ENCODE results near the gene ST6GAL2.

The ST6GAL2 gene, protein sequence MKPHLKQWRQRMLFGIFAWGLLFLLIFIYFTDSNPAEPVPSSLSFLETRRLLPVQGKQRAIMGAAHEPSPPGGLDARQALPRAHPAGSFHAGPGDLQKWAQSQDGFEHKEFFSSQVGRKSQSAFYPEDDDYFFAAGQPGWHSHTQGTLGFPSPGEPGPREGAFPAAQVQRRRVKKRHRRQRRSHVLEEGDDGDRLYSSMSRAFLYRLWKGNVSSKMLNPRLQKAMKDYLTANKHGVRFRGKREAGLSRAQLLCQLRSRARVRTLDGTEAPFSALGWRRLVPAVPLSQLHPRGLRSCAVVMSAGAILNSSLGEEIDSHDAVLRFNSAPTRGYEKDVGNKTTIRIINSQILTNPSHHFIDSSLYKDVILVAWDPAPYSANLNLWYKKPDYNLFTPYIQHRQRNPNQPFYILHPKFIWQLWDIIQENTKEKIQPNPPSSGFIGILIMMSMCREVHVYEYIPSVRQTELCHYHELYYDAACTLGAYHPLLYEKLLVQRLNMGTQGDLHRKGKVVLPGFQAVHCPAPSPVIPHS

DNA sequence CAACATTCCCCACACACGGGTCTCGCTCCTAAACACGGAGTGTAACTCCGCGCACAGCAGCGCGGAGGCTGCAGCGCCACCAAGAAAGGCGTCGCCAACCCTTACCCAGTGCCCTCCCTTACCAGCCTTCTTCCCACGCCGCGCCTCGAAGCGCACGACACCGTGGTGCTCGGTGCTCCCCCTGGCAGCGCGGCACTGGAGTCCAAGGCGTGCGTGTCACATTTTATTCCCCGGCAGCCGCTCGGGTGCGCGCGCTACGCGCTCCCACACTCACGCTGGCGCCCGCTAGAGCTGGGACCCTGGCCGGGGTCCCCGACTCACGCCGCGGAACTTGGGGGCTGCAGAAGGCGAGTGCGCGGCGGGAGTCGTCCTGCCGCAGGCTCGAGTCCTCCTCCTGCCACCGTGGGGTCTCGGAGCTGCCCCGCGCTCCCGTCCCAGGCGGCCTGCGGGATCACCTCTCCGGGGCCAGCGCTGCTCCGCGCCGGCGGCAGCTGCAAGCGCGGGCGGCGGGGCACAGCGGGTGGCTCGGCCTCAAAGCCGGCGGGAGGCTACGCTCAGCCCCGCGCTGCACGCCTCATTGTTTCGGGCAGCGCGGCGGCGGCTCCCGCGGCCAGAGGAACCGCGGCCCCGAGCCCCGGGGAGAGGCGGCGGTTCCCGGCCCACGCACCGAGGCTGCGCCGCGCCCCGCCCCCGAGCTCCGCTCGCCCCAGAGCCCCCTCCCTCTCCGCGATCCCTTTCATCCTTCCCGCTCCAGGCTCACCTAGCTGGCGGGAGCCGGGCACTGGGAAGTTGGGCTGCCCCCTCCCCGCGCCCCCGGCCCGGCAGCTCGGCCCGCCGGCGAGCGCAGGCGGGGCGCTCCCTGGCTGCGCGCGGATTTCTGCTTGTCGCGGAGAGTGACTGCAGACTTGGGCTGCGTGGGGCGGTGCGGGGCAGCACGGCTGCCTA is at the start of gene ST6GAL2:
Gene ST6GAL2, minus strand, starts transcription at position 197 of the 945 bp plus-strand sequence. CDS start 42,190 bp downstream, outside the sequence.
- peak; percentile 58 for DNase-seq (ENCODE audit: low spot score)

- DNase-seq (ENCODE audit: low spot score) = no peak
Observed at GRCh38 chr2:106932644-106933043, 46.7 kb upstream of the ST6GAL2 start.

DNA sequence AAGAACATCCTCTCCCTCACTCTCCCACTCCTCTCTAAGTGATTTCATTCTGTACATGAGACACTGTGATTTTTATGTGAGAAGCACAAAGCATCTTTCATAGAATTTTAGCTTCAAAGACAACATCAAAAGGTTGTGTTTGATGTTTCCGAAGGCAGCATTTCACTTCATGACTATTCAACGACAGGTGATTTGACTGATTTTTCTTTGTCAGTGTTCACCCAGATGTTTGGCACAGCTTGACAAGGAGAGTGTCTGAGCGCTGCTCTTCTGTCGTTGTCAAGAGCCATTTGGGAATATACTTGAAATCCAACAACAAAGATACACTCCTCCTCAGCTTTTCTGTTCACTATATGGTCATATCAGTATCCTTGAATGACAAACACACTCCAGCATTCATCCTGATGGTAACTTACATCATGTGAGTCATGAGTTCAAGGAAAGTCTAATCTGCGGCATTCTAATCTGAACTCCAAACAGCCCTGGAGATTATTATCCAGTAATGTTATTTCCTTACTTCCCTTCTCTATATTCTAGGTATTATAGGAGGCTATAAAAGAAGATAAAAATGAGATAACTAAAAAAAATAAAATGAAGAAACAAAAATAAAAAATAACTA is 45.9 kb upstream of the ST6GAL2 start:
- no peak for DNase-seq (ENCODE audit: low spot score)

- DNase-seq (ENCODE audit: low spot score) = no peak
Observed at GRCh38 chr2:106921451-106921850, 35.5 kb upstream of the ST6GAL2 start.

GRCh38 chr2:106919012-106919411 is 33.0 kb upstream of the ST6GAL2 start:
- no peak for DNase-seq (ENCODE audit: low spot score)

GRCh38 chr2:106904242-106904641 is 18.3 kb upstream of the ST6GAL2 start:
- DNase-seq (ENCODE audit: low spot score) = no peak

GRCh38 chr2:106899786-106900530 is 14.0 kb upstream of the ST6GAL2 start:
- no peak for DNase-seq (ENCODE audit: low spot score)

DNA sequence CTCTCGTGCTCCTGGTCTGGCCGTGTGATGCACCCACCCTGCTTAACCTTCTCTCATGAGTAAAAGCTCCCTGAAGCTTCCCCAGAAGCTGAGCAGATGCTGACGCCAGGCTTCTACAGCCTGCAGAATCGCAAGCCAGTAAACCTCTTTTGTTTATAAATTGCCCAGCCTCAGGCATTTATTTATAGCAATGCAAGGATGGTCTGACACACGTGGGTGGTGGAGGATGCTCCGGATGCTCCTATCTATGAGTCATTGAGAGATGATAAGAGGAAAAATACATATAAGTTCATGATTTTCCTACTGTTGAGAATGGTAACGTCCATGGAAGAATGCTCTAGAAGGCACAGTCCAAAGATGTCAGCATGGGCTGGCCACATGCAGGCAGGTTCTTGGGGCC is 8.6 kb upstream of the ST6GAL2 start:
- DNase-seq (ENCODE audit: low spot score) = no peak

DNA sequence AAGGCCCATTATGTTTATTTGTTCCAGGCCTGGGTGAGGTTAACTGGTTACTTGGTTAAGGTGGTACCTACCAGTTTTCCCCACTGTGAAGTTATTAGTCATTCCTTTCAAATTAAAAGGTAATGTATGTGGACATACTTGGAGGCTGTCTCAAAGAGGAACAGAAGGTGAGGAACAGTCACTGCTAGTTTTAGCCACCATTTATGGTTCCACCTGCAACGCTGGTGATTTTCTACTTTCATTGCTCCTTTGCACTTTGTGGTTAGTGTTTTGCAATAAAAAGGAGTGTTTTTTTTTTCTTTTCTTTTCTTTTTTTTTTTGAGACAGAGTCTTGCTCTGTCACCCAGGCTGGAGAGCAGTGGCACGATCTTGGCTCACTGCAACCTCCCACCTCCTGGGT is 6.1 kb upstream of the ST6GAL2 start:
- DNase-seq (ENCODE audit: low spot score) = no peak

DNA sequence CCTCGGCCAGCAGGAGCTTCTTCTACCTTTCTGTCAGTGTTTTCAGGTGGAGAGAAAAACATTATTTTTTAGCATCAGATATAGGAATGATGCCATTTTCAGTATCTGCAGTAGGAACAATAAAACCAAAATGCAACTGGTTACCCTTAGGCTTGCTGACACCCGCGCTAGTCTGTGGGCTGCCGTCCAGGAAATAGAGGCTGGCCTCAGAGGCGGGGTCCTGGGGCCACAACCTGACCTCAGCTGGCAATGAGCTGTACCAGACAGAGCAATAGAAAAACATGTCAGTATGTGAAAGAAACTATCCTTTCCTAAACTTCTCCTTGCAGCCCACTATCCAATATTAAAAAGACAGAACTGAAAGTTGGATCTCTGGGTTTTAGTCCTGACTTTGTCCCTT is 4.6 kb upstream of the ST6GAL2 start:
- DNase-seq (ENCODE audit: low spot score) = no peak

- peak; percentile 53 for DNase-seq (ENCODE audit: low spot score)
Observed at GRCh38 chr2:106886916-106887758, 1.2 kb upstream of the ST6GAL2 start.

DNA sequence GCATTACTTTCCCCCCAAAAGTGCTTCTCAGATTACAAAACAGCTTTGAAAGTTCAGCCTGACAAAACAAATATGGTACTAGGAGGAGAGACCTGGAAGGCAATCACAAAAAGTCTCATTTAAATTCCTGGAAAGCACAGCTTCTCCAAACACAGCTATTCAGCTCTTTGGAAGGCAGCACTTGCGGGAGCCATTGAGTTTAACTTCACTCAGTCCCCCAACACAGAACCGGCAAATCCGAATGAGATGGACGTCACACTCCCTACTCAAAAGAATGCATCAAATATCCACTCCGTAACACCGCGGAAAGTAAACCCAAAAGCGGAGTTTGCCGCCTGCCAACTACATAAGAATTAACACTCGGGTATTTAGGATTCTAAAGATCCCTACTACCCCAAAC is 638 bp downstream of the ST6GAL2 start:
- DNase-seq (ENCODE audit: low spot score) = peak; percentile 26

DNA sequence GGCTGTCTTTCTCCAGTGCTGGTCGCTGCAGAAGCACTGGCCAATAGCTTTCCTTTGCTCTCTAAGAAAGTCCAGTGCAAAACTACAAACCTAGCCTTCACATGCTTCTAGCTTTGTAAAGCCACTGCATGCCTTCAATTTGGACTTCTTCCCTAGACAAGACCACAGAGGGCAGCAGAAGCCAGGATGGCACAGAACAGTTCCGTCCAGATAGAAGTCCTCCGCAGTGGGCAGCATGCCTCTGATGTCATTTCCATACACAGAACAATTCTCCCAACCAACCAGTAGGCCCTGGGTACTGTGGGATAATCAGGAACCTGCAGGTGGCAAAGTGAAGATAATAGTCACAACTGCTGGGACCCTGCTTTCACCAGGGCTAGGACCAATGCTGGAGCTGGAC is 3.3 kb downstream of the ST6GAL2 start:
- DNase-seq (ENCODE audit: low spot score) = no peak

- no peak for DNase-seq (ENCODE audit: low spot score)
Observed at GRCh38 chr2:106878206-106878605, 7.8 kb downstream of the ST6GAL2 start.

DNA sequence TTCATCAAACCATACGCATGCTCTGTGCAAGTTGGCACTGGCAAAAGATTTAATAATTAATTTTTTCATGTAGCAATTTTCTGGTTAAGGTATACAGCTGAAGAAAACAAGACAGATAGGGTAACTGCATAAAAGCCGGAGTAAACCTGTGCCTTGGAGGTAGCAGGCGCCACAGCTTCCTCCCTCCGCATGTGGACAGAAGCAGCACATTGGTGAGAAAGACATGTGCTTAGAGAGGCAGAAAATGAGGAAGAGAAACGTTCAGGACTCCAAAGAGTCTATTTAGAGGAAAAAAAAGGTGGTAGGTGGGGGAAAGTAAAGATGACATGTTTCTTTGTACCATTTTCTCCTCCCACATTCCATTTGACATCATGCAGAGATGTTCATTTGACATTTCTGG is 9.3 kb downstream of the ST6GAL2 start:
- no peak for DNase-seq (ENCODE audit: low spot score)

- DNase-seq (ENCODE audit: low spot score) = no peak
Observed at GRCh38 chr2:106869512-106870275, 16.3 kb downstream of the ST6GAL2 start.

DNA sequence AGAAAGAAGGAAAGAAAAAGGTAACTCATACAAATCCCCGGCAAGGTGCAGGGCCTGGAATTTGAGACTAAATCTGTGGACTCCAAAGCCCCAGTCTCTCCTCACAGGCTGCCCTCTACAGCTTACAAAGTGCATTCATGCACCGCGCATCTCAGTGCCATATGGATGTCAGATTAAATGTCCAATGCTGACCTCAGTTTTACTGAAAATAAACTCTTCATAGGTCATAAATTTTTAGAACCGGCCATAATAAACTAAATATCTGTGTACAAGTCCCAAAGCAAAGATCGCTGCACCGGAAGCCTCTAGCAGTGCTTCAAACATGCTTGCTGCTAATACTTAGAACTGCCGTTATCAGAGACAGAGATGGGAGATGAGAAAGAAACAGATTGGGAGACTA is 17.7 kb downstream of the ST6GAL2 start:
- no peak for DNase-seq (ENCODE audit: low spot score)

DNA sequence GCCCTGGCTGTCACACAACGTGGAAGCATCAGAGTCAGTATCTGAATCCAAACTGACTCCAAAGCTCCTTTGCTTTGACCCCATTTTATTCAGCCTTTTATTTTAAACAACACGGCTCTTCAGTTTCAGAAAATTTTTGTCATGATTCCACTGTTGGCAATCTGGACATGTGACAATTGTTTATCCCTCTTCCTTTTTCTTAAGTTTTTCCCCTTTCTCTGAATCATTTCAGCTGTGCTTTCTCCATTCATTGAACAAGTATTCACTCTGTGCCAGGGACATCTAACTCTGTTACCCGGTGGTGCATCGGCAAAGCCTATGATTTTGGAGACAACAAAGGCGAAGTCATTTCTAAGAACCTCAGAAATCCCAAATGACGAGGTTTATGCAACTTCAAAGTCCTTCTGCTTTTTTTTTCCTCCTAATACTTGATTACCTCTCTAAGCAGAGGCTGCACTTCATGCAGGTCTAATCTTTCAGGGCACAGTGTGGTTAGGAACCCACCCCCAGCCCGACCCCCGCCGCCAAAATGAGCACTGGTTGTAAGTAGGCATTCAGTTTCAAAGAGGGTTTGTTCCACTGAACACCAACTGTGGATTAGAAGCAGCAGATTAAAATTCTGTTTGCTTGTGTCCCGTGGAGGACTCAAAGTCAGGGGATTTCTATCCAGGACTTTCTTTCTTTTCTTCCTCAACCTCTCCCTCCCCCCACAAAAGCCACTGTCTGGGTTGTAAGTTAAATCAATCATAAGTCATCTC is 18.6 kb downstream of the ST6GAL2 start:
- DNase-seq (ENCODE audit: low spot score) = peak; percentile 43

- no peak for DNase-seq (ENCODE audit: low spot score)
Observed at GRCh38 chr2:106866641-106867040, 19.3 kb downstream of the ST6GAL2 start.

Data from Ammon's horn (tissue), 1 donor.